Measurements from ENCODE around the gene BMPR2. TPM values are rescaled to one million over a fixed set of nuclear protein-coding genes. Genes with fewer than 3 reads are reported as not detected.
"Not testable (repeated sequence)": the region's sequence is repeated elsewhere in the genome, so short reads cannot be mapped to it uniquely, and the experiment has no call there.

Gene BMPR2
- total and polyA plus RNA-seq, 4 donors, result 4.3 to 16.2 (median 7.7) TPM

GRCh38 chr2:202577250-202578183 lies 201.4 kb downstream of the BMPR2 start (continued):
- TF ChIP-seq HNF4G (IDR thresholded peaks at IDR 0.05) (no peak), SP1 (IDR thresholded peaks at IDR 0.05) (no peak), NR2F2 (IDR thresholded peaks at IDR 0.05) (no peak), EGR1 (IDR thresholded peaks at IDR 0.05; ENCODE audit: low read depth in 2 of 2) (no peak)

- H3K4me3 ChIP-seq (ENCODE audit: low read depth in 1 of 3, low read length in 3 of 3); H3K4me1 ChIP-seq (ENCODE audit: control insufficient read depth in 4 of 4, insufficient read depth in 4 of 4, low read length in 3 of 4); DNase-seq (ENCODE audit: low spot score); H3K27me3 ChIP-seq (ENCODE audit: control insufficient read depth in 4 of 4, insufficient read depth in 4 of 4, low read length in 3 of 4); H3K36me3 ChIP-seq (ENCODE audit: control insufficient read depth in 4 of 4, insufficient read depth in 3 of 4, low read depth in 1 of 4, low read length in 3 of 4); H3K27ac ChIP-seq (ENCODE audit: low read depth in 1 of 2, low read length in 2 of 2); H3K9ac ChIP-seq (ENCODE audit: low read depth in 1 of 2, low read length in 2 of 2); H3K9me3 ChIP-seq (ENCODE audit: control insufficient read depth in 4 of 4, low read length in 3 of 4): not testable (repeated sequence)
- WGBS, result 90% methylated on average over 7 of the region's 7 CpGs
Measured at GRCh38 chr2:202582846-202583245, 206.7 kb downstream of the BMPR2 start.

GRCh38 chr2:202583709-202584219 lies 207.6 kb downstream of the BMPR2 start:
- Histone ChIP-seq H3K27ac (ENCODE audit: low read depth in 1 of 2, low read length in 2 of 2) (no peak overlapping the region), H3K4me1 (ENCODE audit: control insufficient read depth in 4 of 4, insufficient read depth in 4 of 4, low read length in 3 of 4) (peaks cover 0 to 5% (median 3%) of the 10 kb centered on the region in 4 donors)

More at GRCh38 chr2:202583709-202584219, 207.6 kb downstream of the BMPR2 start:
- no peaks in the 10 kb centered on the region for H3K27me3 ChIP-seq (ENCODE audit: control insufficient read depth in 4 of 4, insufficient read depth in 4 of 4, low read length in 3 of 4)
- 59% methylated on average over 2 of the region's 2 CpGs for WGBS
- H3K4me3 ChIP-seq (ENCODE audit: low read depth in 1 of 3, low read length in 3 of 3), result no peak overlapping the region
- no peak overlapping the region for H3K9ac ChIP-seq (ENCODE audit: low read depth in 1 of 2, low read length in 2 of 2)
- DNase-seq (ENCODE audit: low spot score), result no peak
- no peaks in the 10 kb centered on the region for H3K9me3 ChIP-seq (ENCODE audit: control insufficient read depth in 4 of 4, low read length in 3 of 4)
- H3K36me3 ChIP-seq (ENCODE audit: control insufficient read depth in 4 of 4, insufficient read depth in 3 of 4, low read depth in 1 of 4, low read length in 3 of 4), result no peaks in the 10 kb centered on the region
- TF ChIP-seq JUND (IDR thresholded peaks at IDR 0.05) (no peak), FOXA1 (IDR thresholded peaks at IDR 0.05) (no peak), RAD21 (IDR thresholded peaks at IDR 0.05) (no peak), SP1 (IDR thresholded peaks at IDR 0.05) (no peak), ZBTB33 (IDR thresholded peaks at IDR 0.05) (no peak), ATF3 (IDR thresholded peaks at IDR 0.05) (no peak), REST (IDR thresholded peaks at IDR 0.05) (no peak), MAX (IDR thresholded peaks at IDR 0.05) (no peak), EGR1 (IDR thresholded peaks at IDR 0.05; ENCODE audit: low read depth in 2 of 2) (no peak), CTCF (IDR thresholded peaks at IDR 0.05; ENCODE audit: low read depth, low read length, missing input control) (no peak), HNF4G (IDR thresholded peaks at IDR 0.05) (no peak), GABPA (IDR thresholded peaks at IDR 0.05 in 1 of 2, conservative IDR thresholded peaks at IDR 0.05 in 1 of 2) (no peak), NR2F2 (IDR thresholded peaks at IDR 0.05) (no peak)

Measured in liver (tissue), 9 donors.